Esophagus muscularis mucosa (tissue), 4 donors: Measurements from ENCODE around the gene SLC25A15. TPM values are rescaled to one million over a fixed set of nuclear protein-coding genes. Genes with fewer than 3 reads are reported as not detected.

Experiments
- DNase-seq: peaks from one replicate; pipeline ENCODE4 v3.0.0-alpha.2; 2017; ENCODE audit errors: extremely low spot score
- H3K27ac ChIP-seq, 4 donors: fragments of 200-600 bp; sonication (generic); replicated peaks in 1 of 4; 1 replicate in 3 of 4; 2 replicates in 1 of 4; pipeline ENCODE4 v1.5.1; 2016 to 2019; ENCODE audit warnings: mild to moderate bottlenecking in 1 of 4
- H3K27me3 ChIP-seq, 4 donors: fragments of 200-600 bp; sonication (generic); one replicate each; pipeline versions ENCODE4 v1.5.1 to v1.6.0; 2016 to 2019
- H3K36me3 ChIP-seq, 4 donors: fragments of 200-600 bp; sonication (generic); one replicate each; pipeline ENCODE4 v1.5.1; 2016 to 2019
- H3K4me1 ChIP-seq, 4 donors: fragments of 200-600 bp; sonication (generic); one replicate each; pipeline ENCODE4 v1.5.1; 2016 to 2019
- H3K4me3 ChIP-seq, 4 donors: fragments of 200-600 bp; sonication (generic); 1 replicate in 2 of 4; 2 replicates in 2 of 4; pipeline ENCODE4 v1.5.1; 2016 to 2019; ENCODE audit warnings: mild to moderate bottlenecking in 4 of 4, moderate library complexity in 1 of 4
- H3K9me3 ChIP-seq, 4 donors: fragments of 200-600 bp; sonication (generic); 1 replicate in 3 of 4; 2 replicates in 1 of 4; pipeline ENCODE4 v1.5.1; 2016 to 2019
- CTCF ChIP-seq, 3 experiments: fragments of 200-600 bp in 2 of 3; fragments of 450-650 bp in 1 of 3; sonication (generic) in 2 of 3; IDR thresholded peaks; one replicate each; pipeline ENCODE4 v1.5.1; 2017 to 2019; ENCODE audit warnings: antibody characterized with exemption in 3 of 3, mild to moderate bottlenecking in 2 of 3, moderate library complexity in 1 of 3
- EP300 ChIP-seq: sonication (generic); formaldehyde crosslinking; IDR thresholded peaks from one replicate; pipeline ENCODE4 v1.6.1; 2017; ENCODE audit warnings: antibody characterized with exemption
- POLR2A ChIP-seq: fragments of 450-650 bp; IDR thresholded peaks from one replicate; pipeline ENCODE4 v1.6.1; 2017; ENCODE audit warnings: antibody characterized with exemption, moderate library complexity, mild to moderate bottlenecking, low read depth
- POLR2AphosphoS5 ChIP-seq, 2 donors: sonication (generic); formaldehyde crosslinking; IDR thresholded peaks; one replicate each; pipeline ENCODE4 v1.6.1; 2017; ENCODE audit warnings: antibody characterized with exemption in 2 of 2
- WGBS: methylation state at CpG from one replicate; pipeline ENCODE4 v1.1.5; 2018; 5-methylcytosine and 5-hydroxymethylcytosine counted together
- intact Hi-C: fragments of 100-400 bp; cut with DNase I; formaldehyde crosslinking; loops from one replicate; pipeline ENCODE4 v1.15.1; 2023
- total RNA-seq, 4 donors: library from RNA; depleted of rRNA; stranded (reverse); fragments of >200 nt; gene quantifications; one replicate each; pipeline versions ENCODE4 v1.1.0 to v1.2.1, GENCODE V29; 2016

Gene SLC25A15
- total RNA-seq, 4 donors from 2014 or later: 3.7 to 5.1 (median 4.5) TPM

- H3K4me1 ChIP-seq: peaks cover 7 to 13% (median 10%) of the 10 kb centered on the region in 4 donors
- H3K27me3 ChIP-seq: no peaks in the 10 kb centered on the region
- TF ChIP-seq EP300 (no peak), POLR2AphosphoS5 (IDR thresholded peaks at IDR 0.05) (no peak), POLR2A (no peak), CTCF (IDR thresholded peaks at IDR 0.05) (no peak)
- intact Hi-C loops: loop anchor here (10.0 kb wide), 1 partner anchor 289 kb away; the partner anchor contains the start of gene WBP4
- no peak overlapping the region for H3K27ac ChIP-seq
- no peaks in the 10 kb centered on the region for H3K36me3 ChIP-seq
- no peak for DNase-seq
- H3K9me3 ChIP-seq: no peaks in the 10 kb centered on the region
- H3K4me3 ChIP-seq: no peak overlapping the region
- 88% methylated on average over 7 of the region's 7 CpGs for WGBS
Measured at GRCh38 chr13:40776232-40776631, 13.2 kb upstream of the SLC25A15 start.

GRCh38 chr13:40776681-40777165 is 12.7 kb upstream of the SLC25A15 start:
- H3K27me3 ChIP-seq: no peaks in the 10 kb centered on the region
- no peaks in the 10 kb centered on the region for H3K36me3 ChIP-seq
- no peaks in the 10 kb centered on the region for H3K9me3 ChIP-seq
- TF ChIP-seq CTCF (IDR thresholded peaks at IDR 0.05): no peak
- no peak for TF ChIP-seq POLR2AphosphoS5 (IDR thresholded peaks at IDR 0.05)
- no peak for TF ChIP-seq EP300
- TF ChIP-seq POLR2A: no peak
- H3K4me1 ChIP-seq: peaks cover 7 to 12% (median 9%) of the 10 kb centered on the region in 4 donors
- peak overlapping the region in 1 of 4 donors; percentile 40 for H3K4me3 ChIP-seq
- 65% methylated on average over 7 of the region's 7 CpGs for WGBS
- intact Hi-C loops: loop anchor here (10.0 kb wide), 1 partner anchor 288 kb away; the partner anchor contains the start of gene WBP4
- peak overlapping the region in 1 of 4 donors; percentile 33 for H3K27ac ChIP-seq
- DNase-seq: no peak

GRCh38 chr13:40777166-40777808 is 12.1 kb upstream of the SLC25A15 start:
- Histone ChIP-seq H3K4me3 (peak overlapping the region in 3 of 4 donors; percentile 15 to 40 (median 26)), H3K27ac (peak overlapping the region in 1 of 4 donors; percentile 33), H3K9me3 (no peaks in the 10 kb centered on the region), H3K4me1 (peaks cover 4 to 11% (median 7%) of the 10 kb centered on the region in 4 donors), H3K36me3 (no peaks in the 10 kb centered on the region), H3K27me3 (no peaks in the 10 kb centered on the region)
- intact Hi-C loops: loop anchor here (10.0 kb wide), 1 partner anchor 288 kb away; the partner anchor contains the start of gene WBP4
- no peak for DNase-seq
- TF ChIP-seq POLR2AphosphoS5 (IDR thresholded peaks at IDR 0.05): no peak
- TF ChIP-seq POLR2A: no peak
- peak; percentile 62 to 66 (median 64) for TF ChIP-seq CTCF (IDR thresholded peaks at IDR 0.05)
- 25% methylated on average over 7 of the region's 7 CpGs for WGBS

- intact Hi-C loops: loop anchor here (10.0 kb wide), 1 partner anchor 287 kb away; the partner anchor contains the start of gene WBP4
- H3K27ac ChIP-seq: no peak overlapping the region
- H3K36me3 ChIP-seq: no peaks in the 10 kb centered on the region
Measured at GRCh38 chr13:40777809-40778175, 11.6 kb upstream of the SLC25A15 start.

More at GRCh38 chr13:40777809-40778175, 11.6 kb upstream of the SLC25A15 start:
- no peaks in the 10 kb centered on the region for H3K9me3 ChIP-seq
- TF ChIP-seq POLR2AphosphoS5 (IDR thresholded peaks at IDR 0.05) (no peak), CTCF (IDR thresholded peaks at IDR 0.05) (no peak), EP300 (no peak), POLR2A (no peak)
- 70% methylated on average over 3 of the region's 3 CpGs for WGBS
- no peak for DNase-seq
- no peaks in the 10 kb centered on the region for H3K27me3 ChIP-seq
- no peak overlapping the region for H3K4me3 ChIP-seq
- H3K4me1 ChIP-seq: peaks cover 4 to 11% (median 7%) of the 10 kb centered on the region in 4 donors
